ENCODE measurements around the gene ATRIP. TPM values are rescaled to one million over a fixed set of nuclear protein-coding genes. Genes with fewer than 3 reads are reported as not detected.

ATRIP gene
- total and polyA plus RNA-seq, 2 of the 8 experiments (the other 6 are each of a cell fraction or from before 2014, with no cell fraction given) = 18.5 to 20.2 TPM

DNA sequence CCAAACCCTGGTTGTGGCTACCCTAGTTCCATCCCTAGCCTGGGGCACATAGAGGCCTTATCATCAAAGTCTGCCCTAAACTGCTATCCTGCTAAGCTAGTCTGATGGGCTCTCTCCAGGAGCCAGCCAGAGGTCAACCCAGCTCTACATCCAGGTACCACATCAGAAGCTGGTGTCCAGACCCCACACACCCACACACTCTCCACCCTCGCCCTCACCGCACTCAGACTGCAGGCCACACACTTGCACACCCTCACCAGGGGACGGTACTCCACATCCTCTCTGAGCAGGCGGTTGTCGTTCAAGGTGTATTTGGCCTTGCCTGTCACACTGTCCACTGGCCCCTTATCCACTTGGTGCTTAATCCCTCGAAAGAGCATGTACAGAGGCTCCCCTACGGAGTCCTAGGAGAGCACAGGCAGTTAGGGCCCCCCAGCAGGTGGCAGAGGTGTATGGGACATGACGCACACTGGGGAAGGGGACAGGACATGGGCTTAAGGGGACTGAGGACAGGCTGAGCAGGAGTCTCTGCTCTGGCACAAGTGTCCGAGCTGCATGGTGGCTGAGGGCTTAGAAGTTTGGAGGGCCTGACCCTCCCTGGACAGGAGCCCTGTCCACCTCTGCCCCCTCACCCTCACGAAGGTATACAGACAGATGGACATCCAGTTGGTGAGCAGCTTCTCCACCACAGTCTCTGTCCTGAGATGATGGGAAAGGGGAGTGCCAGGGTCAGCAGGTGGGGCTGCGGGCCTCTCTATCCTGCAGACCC lies 34.7 kb upstream of the ATRIP start:
- CTCF ChIA-PET (ENCODE audit: partially characterized antibody) = interaction anchor here (0.9 to 7.7 kb wide), 9 partner anchors 12 to 148 kb away, joined by 3 to 130 read pairs (median 3); partner anchors contain the start of gene PLXNB1
- no peaks in the 10 kb centered on the region for H3K23me2 ChIP-seq (ENCODE audit: low read depth, low read length)
- POLR2A ChIA-PET (ENCODE audit: partially characterized antibody) = interaction anchor here (1.2 to 31.5 kb wide), 3 partner anchors 4 to 29 kb away, joined by 4 to 650 read pairs (median 650); partner anchors contain the start of gene PLXNB1
- H3K9ac ChIP-seq (replicated peaks in 1 of 4; ENCODE audit: extremely low read depth in 1 of 4, low read depth in 3 of 4, low read length in 3 of 4) = no peak overlapping the region
- H3K4me2 ChIP-seq (ENCODE audit: insufficient read depth in 1 of 2, low read depth in 2 of 2, low read length in 2 of 2) = no peak overlapping the region
- no peak overlapping the region for H3K23ac ChIP-seq (ENCODE audit: insufficient read length)
- peaks cover 74 to 89% (median 89%) of the 10 kb centered on the region in 4 experiments for H3K36me3 ChIP-seq (ENCODE audit: control insufficient read depth in 2 of 4, insufficient read depth in 4 of 4, low read length in 3 of 4)
- H3K79me1 ChIP-seq (ENCODE audit: low read depth, low read length) = no peaks in the 10 kb centered on the region; the same call in 1 of the 2 replicates
- peaks cover 6 to 48% of the 10 kb centered on the region in 2 experiments for H4K20me1 ChIP-seq (replicated peaks in 1 of 2; ENCODE audit: control insufficient read depth in 1 of 2, insufficient read depth in 2 of 2, low read length in 2 of 2)
- H2AFZ ChIP-seq (ENCODE audit: low read length) = no peak overlapping the region
- FAIRE-seq = no peak
- no peak overlapping the region for H3K27ac ChIP-seq (ENCODE audit: low read depth, low read length)
- H3K14ac ChIP-seq (ENCODE audit: insufficient read length) = no peak overlapping the region
- H3K18ac ChIP-seq (ENCODE audit: extremely low read depth, low read length) = no peak overlapping the region
- H2BK20ac ChIP-seq (ENCODE audit: low read length) = no peak overlapping the region
- H2BK15ac ChIP-seq (ENCODE audit: low read length) = no peak overlapping the region
- no peak overlapping the region for H4K91ac ChIP-seq (replicated peaks; ENCODE audit: insufficient read length, low read length)
- H3K4ac ChIP-seq (replicated peaks; ENCODE audit: insufficient read length, low read depth, low read length) = no peak overlapping the region
- no peak overlapping the region for H3K56ac ChIP-seq (replicated peaks; ENCODE audit: insufficient read length, low read depth, low read length)
- H3K9me3 ChIP-seq (ENCODE audit: insufficient read depth in 2 of 2, low read depth in 1 of 2, low read length in 1 of 2) = no peaks in the 10 kb centered on the region
- no peaks in the 10 kb centered on the region for H3K4me1 ChIP-seq (replicated peaks in 1 of 4; ENCODE audit: control insufficient read depth in 3 of 4, insufficient read depth in 4 of 4, low read length in 3 of 4)
- no peak overlapping the region for H3K4me3 ChIP-seq (ENCODE audit: extremely low read depth in 1 of 4, insufficient read depth in 2 of 4, low read depth in 3 of 4, low read length in 4 of 4)
- no peaks in the 10 kb centered on the region for H3K27me3 ChIP-seq (replicated peaks in 1 of 4; ENCODE audit: control insufficient read depth in 3 of 4, extremely low read depth in 1 of 4, insufficient read depth in 3 of 4, low read length in 3 of 4)
- H3K79me2 ChIP-seq (ENCODE audit: control insufficient read depth in 1 of 2, insufficient read depth in 2 of 2, low read length in 2 of 2) = no peaks in the 10 kb centered on the region
- no peak overlapping the region for H4K8ac ChIP-seq (ENCODE audit: extremely low read depth, insufficient read depth, low read length)
- H4K5ac ChIP-seq (ENCODE audit: insufficient read length, low read depth, low read length) = no peak overlapping the region
- no peak overlapping the region for H2BK5ac ChIP-seq (ENCODE audit: low read depth, low read length)
- TF ChIP-seq CBX5 (IDR thresholded peaks at IDR 0.05; ENCODE audit: low read depth, low read length) = no peak
- no peak for TF ChIP-seq SP2 (IDR thresholded peaks at IDR 0.05; ENCODE audit: low read length)
- H2BK12ac ChIP-seq (ENCODE audit: low read depth, low read length) = no peak overlapping the region
- 93% methylated on average over 10 of the region's 11 CpGs; no CpG with 5 or more reads in 1 of the 2 experiments for WGBS, 2 experiments (ENCODE audit: extremely low coverage in 1 of 2, insufficient coverage in 1 of 2, insufficient read length in 1 of 2, insufficient replicate concordance in 2 of 2, low coverage in 1 of 2, low lambda C conversion rate in 2 of 2, missing lambda C conversion rate in 1 of 2)
- no peak overlapping the region for H2BK120ac ChIP-seq (replicated peaks; ENCODE audit: low read depth, low read length)
- no peak for DNase-seq (ENCODE audit: low read depth in 1 of 2, low spot score in 2 of 2)
- no peak overlapping the region for H2AK5ac ChIP-seq (ENCODE audit: low read depth, low read length)

Measured in H1 (cell line).